Vagina (tissue), 2 donors: ENCODE results near the gene TRAF1.

Source experiments
- POLR2AphosphoS5 ChIP-seq, 2 donors: sonication (generic); formaldehyde crosslinking; IDR thresholded peaks; one replicate each; pipeline ENCODE4 v1.9.0; 2017; ENCODE audit warnings: antibody characterized with exemption in 2 of 2, mild to moderate bottlenecking in 2 of 2, low read depth in 1 of 2; ENCODE audit not compliant: insufficient read depth in 1 of 2
- TF ChIP-seq, protein P1 (sequence below), 3 experiments: fragments of 450-650 bp in 2 of 3; fragments of 200-600 bp in 1 of 3; sonication (generic) in 1 of 3; IDR thresholded peaks; one replicate each; pipeline ENCODE4 v1.5.1; 2017 to 2019; ENCODE audit warnings: antibody characterized with exemption in 3 of 3, mild to moderate bottlenecking in 2 of 3, moderate library complexity in 2 of 3

DNA sequence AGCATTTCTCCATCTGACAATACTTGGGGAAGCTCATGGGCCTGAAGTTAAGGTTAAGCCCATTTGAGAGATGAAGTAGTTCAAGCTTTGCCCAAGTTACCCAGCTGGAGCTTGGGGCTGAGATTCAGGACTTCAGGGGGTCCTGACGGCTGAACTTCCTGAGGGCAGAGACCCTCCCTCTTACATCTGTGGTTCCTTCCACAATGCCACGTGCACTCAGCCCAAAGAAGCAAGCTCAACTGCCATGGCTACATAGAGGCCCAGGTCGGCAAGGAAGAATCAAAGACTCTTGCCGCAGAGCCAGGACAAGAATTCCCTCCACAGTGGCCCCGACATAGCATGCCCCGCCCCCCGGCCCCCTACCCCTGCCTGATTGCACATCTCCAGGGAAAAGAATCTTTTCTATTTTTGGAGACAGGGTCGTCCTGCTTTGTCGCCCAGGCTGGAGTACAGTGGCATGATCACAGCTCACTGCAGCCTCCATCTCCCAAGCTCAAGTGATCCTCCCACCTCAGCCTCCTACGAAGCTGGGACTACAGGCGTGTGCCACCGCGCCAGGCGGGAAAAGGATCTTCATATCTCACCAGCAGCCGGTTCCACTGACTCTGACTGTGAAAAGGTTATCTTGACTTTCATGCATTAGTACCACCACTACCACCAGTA is 58.8 kb downstream of the TRAF1 start:
- TF ChIP-seq POLR2AphosphoS5 (IDR thresholded peaks at IDR 0.05; ENCODE audit: insufficient read depth in 1 of 2, low read depth in 1 of 2) = no peak
- TF ChIP-seq, protein P1, sequence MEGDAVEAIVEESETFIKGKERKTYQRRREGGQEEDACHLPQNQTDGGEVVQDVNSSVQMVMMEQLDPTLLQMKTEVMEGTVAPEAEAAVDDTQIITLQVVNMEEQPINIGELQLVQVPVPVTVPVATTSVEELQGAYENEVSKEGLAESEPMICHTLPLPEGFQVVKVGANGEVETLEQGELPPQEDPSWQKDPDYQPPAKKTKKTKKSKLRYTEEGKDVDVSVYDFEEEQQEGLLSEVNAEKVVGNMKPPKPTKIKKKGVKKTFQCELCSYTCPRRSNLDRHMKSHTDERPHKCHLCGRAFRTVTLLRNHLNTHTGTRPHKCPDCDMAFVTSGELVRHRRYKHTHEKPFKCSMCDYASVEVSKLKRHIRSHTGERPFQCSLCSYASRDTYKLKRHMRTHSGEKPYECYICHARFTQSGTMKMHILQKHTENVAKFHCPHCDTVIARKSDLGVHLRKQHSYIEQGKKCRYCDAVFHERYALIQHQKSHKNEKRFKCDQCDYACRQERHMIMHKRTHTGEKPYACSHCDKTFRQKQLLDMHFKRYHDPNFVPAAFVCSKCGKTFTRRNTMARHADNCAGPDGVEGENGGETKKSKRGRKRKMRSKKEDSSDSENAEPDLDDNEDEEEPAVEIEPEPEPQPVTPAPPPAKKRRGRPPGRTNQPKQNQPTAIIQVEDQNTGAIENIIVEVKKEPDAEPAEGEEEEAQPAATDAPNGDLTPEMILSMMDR (IDR thresholded peaks at IDR 0.05) = no peak
